ENCODE data around the gene XAF1. TPM values are rescaled to one million over a fixed set of nuclear protein-coding genes. Genes with fewer than 3 reads are reported as not detected.

XAF1 gene
- total and polyA plus RNA-seq, 9 of the 15 experiments (the other 6 are each of a cell fraction or from before 2014, with no cell fraction given) = 0.07 to 0.22 (median 0.11) TPM; not detected in 4

DNA sequence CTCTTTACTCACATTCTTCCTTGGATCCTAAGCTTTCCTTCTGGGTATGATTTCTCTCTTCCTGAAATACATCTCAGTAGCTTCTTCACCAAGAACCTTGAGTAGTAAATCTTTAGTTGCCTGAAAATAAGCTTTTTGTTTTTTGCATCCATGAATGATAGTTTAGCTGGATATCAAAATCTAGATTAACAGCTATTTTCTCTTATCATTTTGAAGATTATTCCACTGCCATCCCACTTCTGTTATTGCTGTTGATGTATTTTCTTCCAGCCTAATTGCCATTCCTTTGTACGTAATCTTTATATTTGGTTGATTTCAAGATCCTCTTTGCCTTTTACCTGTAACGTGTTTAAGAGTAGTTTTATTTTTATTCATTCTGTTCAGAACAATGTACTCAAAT lies 12.6 kb downstream of the XAF1 start:
- WGBS (ENCODE audit: insufficient coverage, low coverage, missing lambda C conversion rate) = 6% methylated on average over 2 of the region's 2 CpGs
- Histone ChIP-seq H4K20me1 (replicated peaks; ENCODE audit: control insufficient read depth, insufficient read depth, low read length) (no peaks in the 10 kb centered on the region), H3K79me2 (ENCODE audit: control insufficient read depth, insufficient read depth, low read length) (no peaks in the 10 kb centered on the region), H3K9me3 (replicated peaks; ENCODE audit: control insufficient read depth, insufficient read depth, low read depth, low read length) (0 out of 2 replicates have a peak, but pooled peaks cover 2% of the 10 kb centered on the region), H3K36me3 (ENCODE audit: control insufficient read depth, insufficient read depth, low read length) (no peaks in the 10 kb centered on the region), H3K9me1 (ENCODE audit: control insufficient read depth, insufficient read depth, low read length) (no peaks in the 10 kb centered on the region), H3K27me3 (ENCODE audit: control insufficient read depth in 2 of 2, insufficient read depth in 2 of 2, low read length in 2 of 2) (peaks cover 0 to 5% of the 10 kb centered on the region in 2 experiments; a peak in 1 of 5 replicates), H3K27ac (ENCODE audit: extremely low read depth, low read depth, low read length) (no peak overlapping the region), H2AFZ (ENCODE audit: low read depth, low read length) (no peak overlapping the region), H3K9ac (ENCODE audit: insufficient read depth in 1 of 2, low read depth in 2 of 2, low read length in 2 of 2) (no peak overlapping the region), H3K4me3 (no peak overlapping the region), H3K4me1 (replicated peaks in 1 of 2; ENCODE audit: control insufficient read depth in 2 of 2, insufficient read depth in 2 of 2, low read length in 2 of 2) (no peaks in the 10 kb centered on the region), H3K4me2 (ENCODE audit: insufficient read depth, low read length) (no peak overlapping the region)
- BruUV-seq (replicated peaks) = no TSS peak
- in situ Hi-C loops (cut with MboI) = no loop called here
- DNase-seq (ENCODE audit: extremely low read depth in 1 of 4, low spot score in 3 of 4) (no peak), FAIRE-seq (no peak), ATAC-seq (no peak)
- POLR2A ChIA-PET = no interaction called here
- CTCF ChIA-PET (ENCODE audit: low intra/inter-chr PET ratio) = no interaction called here
- TF ChIP-seq ZFP1 (CRISPR knock-in tag; IDR thresholded peaks at IDR 0.05) (peak; percentile 75), ETV1 (tag; conservative IDR thresholded peaks at IDR 0.05; ENCODE audit: low read depth) (no peak)
- intact Hi-C loops (cut with micrococcal nuclease) = no loop called here

DNA sequence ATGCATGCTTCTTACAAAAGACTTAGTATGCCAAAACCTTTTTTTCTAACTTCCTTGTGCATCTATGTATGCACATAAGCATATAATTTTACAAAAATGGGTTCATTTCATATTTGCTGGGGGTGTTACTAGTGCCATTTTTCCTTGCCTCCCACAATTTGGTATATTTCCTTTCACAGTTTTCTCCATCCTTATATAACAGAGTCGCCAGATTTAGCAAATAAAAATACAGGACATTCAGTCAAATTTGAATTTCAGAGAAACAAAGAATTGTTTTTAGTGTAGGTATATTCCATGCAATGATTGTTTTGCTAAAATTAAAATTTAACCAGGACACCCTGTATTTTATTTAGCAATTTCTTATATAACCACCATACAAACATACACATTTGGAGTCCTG lies 16.2 kb downstream of the XAF1 start:
- intact Hi-C loops (cut with micrococcal nuclease) (no loop called here), in situ Hi-C loops (cut with MboI) (no loop called here)
- Histone ChIP-seq H3K4me1 (replicated peaks in 1 of 2; ENCODE audit: control insufficient read depth in 2 of 2, insufficient read depth in 2 of 2, low read length in 2 of 2) (peaks cover 0 to 6% of the 10 kb centered on the region in 2 experiments; a peak in 1 of 5 replicates), H3K4me2 (ENCODE audit: insufficient read depth, low read length) (no peak overlapping the region), H3K9ac (ENCODE audit: insufficient read depth in 1 of 2, low read depth in 2 of 2, low read length in 2 of 2) (no peak overlapping the region), H2AFZ (ENCODE audit: low read depth, low read length) (no peak overlapping the region), H3K4me3 (no peak overlapping the region), H3K36me3 (ENCODE audit: control insufficient read depth, insufficient read depth, low read length) (no peaks in the 10 kb centered on the region), H3K27ac (ENCODE audit: extremely low read depth, low read depth, low read length) (no peak overlapping the region), H3K9me3 (replicated peaks; ENCODE audit: control insufficient read depth, insufficient read depth, low read depth, low read length) (0 out of 2 replicates have a peak, but pooled peaks cover 2% of the 10 kb centered on the region), H3K79me2 (ENCODE audit: control insufficient read depth, insufficient read depth, low read length) (no peaks in the 10 kb centered on the region), H4K20me1 (replicated peaks; ENCODE audit: control insufficient read depth, insufficient read depth, low read length) (no peaks in the 10 kb centered on the region), H3K27me3 (ENCODE audit: control insufficient read depth in 2 of 2, insufficient read depth in 2 of 2, low read length in 2 of 2) (peaks cover 3 to 13% of the 10 kb centered on the region in 2 experiments; a peak in 4 of 5 replicates), H3K9me1 (ENCODE audit: control insufficient read depth, insufficient read depth, low read length) (no peaks in the 10 kb centered on the region)
- ATAC-seq (no peak), FAIRE-seq (no peak), DNase-seq (ENCODE audit: extremely low read depth in 1 of 4, low spot score in 3 of 4) (no peak)
- POLR2A ChIA-PET = no interaction called here
- 0% methylated on average over 1 of the region's 1 CpG for WGBS (ENCODE audit: insufficient coverage, low coverage, missing lambda C conversion rate)
- CTCF ChIA-PET (ENCODE audit: low intra/inter-chr PET ratio) = no interaction called here
- BruUV-seq (replicated peaks) = no TSS peak
- TF ChIP-seq ZNF695 (CRISPR knock-in tag; IDR thresholded peaks at IDR 0.05) (no peak), BCOR (IDR thresholded peaks at IDR 0.05) (no peak), FUS (optimal IDR thresholded peaks at IDR 0.05; ENCODE audit: low read depth, low read length) (no peak), SP2 (IDR thresholded peaks at IDR 0.05; ENCODE audit: extremely low read depth, low read depth, low read length, poor library complexity, severe bottlenecking) (no peak), ZSCAN32 (CRISPR knock-in tag; IDR thresholded peaks at IDR 0.05) (no peak), EP300 (IDR thresholded peaks at IDR 0.05; ENCODE audit: low read length) (no peak), ZNF324 (CRISPR knock-in tag; IDR thresholded peaks at IDR 0.05) (no peak), RBM34 (IDR thresholded peaks at IDR 0.05; ENCODE audit: borderline replicate concordance, insufficient read depth, low read length) (no peak), CBX2 (IDR thresholded peaks at IDR 0.05; ENCODE audit: insufficient read depth, low read length, poor library complexity, severe bottlenecking) (no peak), COPS2 (conservative IDR thresholded peaks at IDR 0.05) (no peak), POLR2B (IDR thresholded peaks at IDR 0.05; ENCODE audit: low read depth, partially characterized antibody) (no peak), DMBX1 (CRISPR knock-in tag; IDR thresholded peaks at IDR 0.05; ENCODE audit: borderline replicate concordance) (no peak)
- TF ChIP-seq, protein P1, sequence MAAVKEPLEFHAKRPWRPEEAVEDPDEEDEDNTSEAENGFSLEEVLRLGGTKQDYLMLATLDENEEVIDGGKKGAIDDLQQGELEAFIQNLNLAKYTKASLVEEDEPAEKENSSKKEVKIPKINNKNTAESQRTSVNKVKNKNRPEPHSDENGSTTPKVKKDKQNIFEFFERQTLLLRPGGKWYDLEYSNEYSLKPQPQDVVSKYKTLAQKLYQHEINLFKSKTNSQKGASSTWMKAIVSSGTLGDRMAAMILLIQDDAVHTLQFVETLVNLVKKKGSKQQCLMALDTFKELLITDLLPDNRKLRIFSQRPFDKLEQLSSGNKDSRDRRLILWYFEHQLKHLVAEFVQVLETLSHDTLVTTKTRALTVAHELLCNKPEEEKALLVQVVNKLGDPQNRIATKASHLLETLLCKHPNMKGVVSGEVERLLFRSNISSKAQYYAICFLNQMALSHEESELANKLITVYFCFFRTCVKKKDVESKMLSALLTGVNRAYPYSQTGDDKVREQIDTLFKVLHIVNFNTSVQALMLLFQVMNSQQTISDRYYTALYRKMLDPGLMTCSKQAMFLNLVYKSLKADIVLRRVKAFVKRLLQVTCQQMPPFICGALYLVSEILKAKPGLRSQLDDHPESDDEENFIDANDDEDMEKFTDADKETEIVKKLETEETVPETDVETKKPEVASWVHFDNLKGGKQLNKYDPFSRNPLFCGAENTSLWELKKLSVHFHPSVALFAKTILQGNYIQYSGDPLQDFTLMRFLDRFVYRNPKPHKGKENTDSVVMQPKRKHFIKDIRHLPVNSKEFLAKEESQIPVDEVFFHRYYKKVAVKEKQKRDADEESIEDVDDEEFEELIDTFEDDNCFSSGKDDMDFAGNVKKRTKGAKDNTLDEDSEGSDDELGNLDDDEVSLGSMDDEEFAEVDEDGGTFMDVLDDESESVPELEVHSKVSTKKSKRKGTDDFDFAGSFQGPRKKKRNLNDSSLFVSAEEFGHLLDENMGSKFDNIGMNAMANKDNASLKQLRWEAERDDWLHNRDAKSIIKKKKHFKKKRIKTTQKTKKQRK (IDR thresholded peaks at IDR 0.05; ENCODE audit: borderline replicate concordance, low read depth, low read length) = no peak

All from K562 (cell line).